Thyroid gland (tissue), 4 donors: ENCODE results near the gene SEM1. TPM values are rescaled to one million over a fixed set of nuclear protein-coding genes. Genes with fewer than 3 reads are reported as not detected.
"Not testable (repeated sequence)": the region's sequence is repeated elsewhere in the genome, so short reads cannot be mapped to it uniquely, and the experiment has no call there.

Source experiments
- DNase-seq, 2 donors: peaks; one replicate each; pipeline ENCODE4 v3.0.0-alpha.2; 2019
- H3K27ac ChIP-seq, 3 donors: fragments of 200-600 bp; sonication (generic); 1 replicate in 2 of 3; 2 replicates in 1 of 3; pipeline ENCODE4 v1.5.1; 2016 to 2019; ENCODE audit warnings: mild to moderate bottlenecking in 1 of 3, moderate library complexity in 1 of 3
- H3K27me3 ChIP-seq: fragments of 200-600 bp; sonication (generic); one replicate; pipeline ENCODE4 v1.5.1; 2019
- H3K36me3 ChIP-seq, 2 donors: fragments of 200-600 bp; sonication (generic); one replicate each; pipeline ENCODE4 v1.5.1; 2016 to 2019
- H3K4me1 ChIP-seq, 2 donors: fragments of 200-600 bp; sonication (generic); one replicate each; pipeline ENCODE4 v1.5.1; 2017 to 2019
- H3K4me3 ChIP-seq, 3 donors: fragments of 200-600 bp; sonication (generic); replicated peaks in 1 of 3; 1 replicate in 2 of 3; 2 replicates in 1 of 3; pipeline ENCODE4 v1.5.1; 2016; ENCODE audit warnings: mild to moderate bottlenecking in 1 of 3
- H3K9me3 ChIP-seq: fragments of 200-600 bp; sonication (generic); one replicate; pipeline ENCODE4 v1.5.1; 2017
- POLR2A ChIP-seq, 2 donors: fragments of 450-650 bp; IDR thresholded peaks; one replicate each; pipeline ENCODE4 v1.6.1; 2017; ENCODE audit warnings: antibody characterized with exemption in 2 of 2, mild to moderate bottlenecking in 2 of 2, moderate library complexity in 1 of 2
- WGBS, 2 donors: methylation state at CpG; one replicate each; pipeline ENCODE4 v1.1.5; 2017; 5-methylcytosine and 5-hydroxymethylcytosine counted together
- intact Hi-C: fragments of 100-400 bp; cut with DNase I; formaldehyde crosslinking; loops from one replicate; pipeline ENCODE4 v1.15.1; 2023
- total RNA-seq, 4 donors: library from RNA; depleted of rRNA; stranded (reverse); fragments of >200 nt; gene quantifications; one replicate each; pipeline ENCODE4 v1.2.3, GENCODE V29; 2016
- TF ChIP-seq, protein P1 (sequence below), 6 experiments: fragments of 200-600 bp in 3 of 6; fragments of 450-650 bp in 3 of 6; sonication (generic) in 3 of 6; IDR thresholded peaks; one replicate each; pipeline ENCODE4 v1.5.1; 2016 to 2019; ENCODE audit warnings: antibody characterized with exemption in 6 of 6, mild to moderate bottlenecking in 2 of 6, inconsistent platforms in 1 of 6, moderate library complexity in 1 of 6

SEM1 gene
- total RNA-seq, 4 donors from 2014 or later, result 15.9 to 147 (median 29.9) TPM

GRCh38 chr7:96648784-96649183 is 60.9 kb downstream of the SEM1 start:
- no peaks in the 10 kb centered on the region for H3K9me3 ChIP-seq
- intact Hi-C loops, result no loop called here
- no peak for DNase-seq
- no peaks in the 10 kb centered on the region for H3K4me1 ChIP-seq
- WGBS, 2 donors, result 87 to 93% methylated on average over 6 to 8 of the region's 8 CpGs
- TF ChIP-seq, protein P1, sequence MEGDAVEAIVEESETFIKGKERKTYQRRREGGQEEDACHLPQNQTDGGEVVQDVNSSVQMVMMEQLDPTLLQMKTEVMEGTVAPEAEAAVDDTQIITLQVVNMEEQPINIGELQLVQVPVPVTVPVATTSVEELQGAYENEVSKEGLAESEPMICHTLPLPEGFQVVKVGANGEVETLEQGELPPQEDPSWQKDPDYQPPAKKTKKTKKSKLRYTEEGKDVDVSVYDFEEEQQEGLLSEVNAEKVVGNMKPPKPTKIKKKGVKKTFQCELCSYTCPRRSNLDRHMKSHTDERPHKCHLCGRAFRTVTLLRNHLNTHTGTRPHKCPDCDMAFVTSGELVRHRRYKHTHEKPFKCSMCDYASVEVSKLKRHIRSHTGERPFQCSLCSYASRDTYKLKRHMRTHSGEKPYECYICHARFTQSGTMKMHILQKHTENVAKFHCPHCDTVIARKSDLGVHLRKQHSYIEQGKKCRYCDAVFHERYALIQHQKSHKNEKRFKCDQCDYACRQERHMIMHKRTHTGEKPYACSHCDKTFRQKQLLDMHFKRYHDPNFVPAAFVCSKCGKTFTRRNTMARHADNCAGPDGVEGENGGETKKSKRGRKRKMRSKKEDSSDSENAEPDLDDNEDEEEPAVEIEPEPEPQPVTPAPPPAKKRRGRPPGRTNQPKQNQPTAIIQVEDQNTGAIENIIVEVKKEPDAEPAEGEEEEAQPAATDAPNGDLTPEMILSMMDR (IDR thresholded peaks at IDR 0.05), result no peak
- no peak for TF ChIP-seq POLR2A (IDR thresholded peaks at IDR 0.05)
- H3K27me3 ChIP-seq, result no peaks in the 10 kb centered on the region
- no peaks in the 10 kb centered on the region for H3K36me3 ChIP-seq
- no peak overlapping the region for H3K27ac ChIP-seq
- no peak overlapping the region for H3K4me3 ChIP-seq

DNA sequence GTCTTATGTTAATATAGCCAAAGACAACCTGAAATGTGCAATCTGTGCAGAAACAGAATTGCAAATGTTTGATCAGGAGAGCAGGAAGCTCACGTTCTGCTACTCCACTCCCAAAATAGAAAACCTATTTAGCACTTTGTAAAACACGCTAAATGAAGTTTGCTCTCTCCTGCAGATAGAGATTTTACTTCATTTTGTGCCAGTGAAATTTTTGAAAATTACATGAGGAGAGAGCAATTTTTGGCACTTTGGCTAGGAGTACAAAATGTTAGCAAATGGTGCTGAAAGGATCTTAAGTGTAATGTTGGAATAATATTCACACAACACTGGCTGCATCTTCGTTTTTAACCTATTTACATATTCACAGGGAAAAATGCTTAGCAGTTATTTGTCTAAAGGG is 61.9 kb downstream of the SEM1 start:
- Histone ChIP-seq H3K4me3 (no peak overlapping the region), H3K36me3 (no peaks in the 10 kb centered on the region), H3K27me3 (no peaks in the 10 kb centered on the region), H3K9me3 (no peaks in the 10 kb centered on the region), H3K27ac (no peak overlapping the region), H3K4me1 (no peaks in the 10 kb centered on the region)
- 59 to 60% methylated on average over 3 of the region's 3 CpGs for WGBS, 2 donors
- intact Hi-C loops, result no loop called here
- TF ChIP-seq, protein P1 (IDR thresholded peaks at IDR 0.05), result no peak
- no peak for TF ChIP-seq POLR2A (IDR thresholded peaks at IDR 0.05)
- no peak for DNase-seq

GRCh38 chr7:96645084-96645483 is 64.6 kb downstream of the SEM1 start:
- H3K27ac ChIP-seq, result no peak overlapping the region
- WGBS, 2 donors, result 91 to 94% methylated on average over 3 of the region's 3 CpGs
- TF ChIP-seq, protein P1 (IDR thresholded peaks at IDR 0.05), result no peak
- no peak for TF ChIP-seq POLR2A (IDR thresholded peaks at IDR 0.05)
- no peaks in the 10 kb centered on the region for H3K9me3 ChIP-seq
- intact Hi-C loops, result no loop called here
- H3K27me3 ChIP-seq, result no peaks in the 10 kb centered on the region
- H3K4me3 ChIP-seq, result no peak overlapping the region
- DNase-seq, result no peak
- no peaks in the 10 kb centered on the region for H3K4me1 ChIP-seq
- H3K36me3 ChIP-seq, result no peaks in the 10 kb centered on the region

- intact Hi-C loops, H3K4me3 ChIP-seq, DNase-seq, H3K4me1 ChIP-seq, H3K9me3 ChIP-seq, H3K27ac ChIP-seq, H3K27me3 ChIP-seq, H3K36me3 ChIP-seq: not testable (repeated sequence)
- 81 to 93% methylated on average over 4 of the region's 4 CpGs for WGBS, 2 donors
These were observed 66.2 kb downstream of the SEM1 start for GRCh38 chr7:96643436-96643835.

DNA sequence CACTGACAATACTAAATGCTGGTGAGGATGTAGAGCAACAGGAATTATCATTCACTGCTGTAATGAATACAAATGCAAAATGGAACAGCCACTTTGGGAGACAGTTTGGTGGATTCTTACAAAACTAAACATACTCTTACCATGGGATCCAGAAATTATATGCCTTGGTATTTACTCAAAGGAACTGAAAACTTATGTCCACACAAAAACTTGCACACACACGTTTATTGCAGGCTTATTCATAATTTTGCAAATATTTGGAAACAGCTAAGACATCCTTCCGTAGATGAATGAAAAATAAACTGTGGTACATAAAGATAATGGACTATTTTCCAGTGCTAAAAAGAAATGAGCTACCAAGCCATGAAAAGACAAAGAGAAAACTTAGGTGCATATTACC is 69.6 kb downstream of the SEM1 start:
- intact Hi-C loops, result no loop called here
- H3K4me1 ChIP-seq, result no peaks in the 10 kb centered on the region
- H3K36me3 ChIP-seq, result no peaks in the 10 kb centered on the region
- H3K27ac ChIP-seq, result no peak overlapping the region
- no peak for DNase-seq
- H3K27me3 ChIP-seq, result no peaks in the 10 kb centered on the region
- H3K4me3 ChIP-seq, result no peak overlapping the region
- TF ChIP-seq POLR2A (IDR thresholded peaks at IDR 0.05), result no peak
- TF ChIP-seq, protein P1 (IDR thresholded peaks at IDR 0.05), result no peak
- WGBS, 2 donors, result 93 to 95% methylated on average over 2 of the region's 2 CpGs
- no peaks in the 10 kb centered on the region for H3K9me3 ChIP-seq
